Astrocyte of the spinal cord (primary cell): ENCODE results near the gene ACOX3.

Experiments
- DNase-seq: peaks from one replicate; pipeline ENCODE4 v3.0.0; 2011; ENCODE audit warnings: low read depth, low spot score
- H3K4me3 ChIP-seq: 2 replicates; pipeline ENCODE4 v1.5.1; 2011; ENCODE audit warnings: low read depth, mild to moderate bottlenecking, low read length, moderate library complexity
- CTCF ChIP-seq: IDR thresholded peaks from 2 replicates; pipeline ENCODE4 v1.5.1; 2012; ENCODE audit warnings: low read depth, mild to moderate bottlenecking, low read length, inconsistent platforms
- in situ Hi-C: cut with HindIII; loops from 2 replicates; pipeline ENCODE4 v1.10.0; 2017; ENCODE audit warnings: low sequenced_read_pairs

ACOX3 gene

GRCh38 chr4:8377103-8378075 lies 63.1 kb downstream of the ACOX3 start:
- in situ Hi-C loops = no loop called here
- no peak overlapping the region for H3K4me3 ChIP-seq

GRCh38 chr4:8376361-8377102 lies 64.0 kb downstream of the ACOX3 start:
- peak; percentile 54 for DNase-seq
- no peak for TF ChIP-seq CTCF
- in situ Hi-C loops = no loop called here
- no peak overlapping the region for H3K4me3 ChIP-seq

More at GRCh38 chr4:8377103-8378075, 63.1 kb downstream of the ACOX3 start:
- DNase-seq = no peak
- no peak for TF ChIP-seq CTCF

GRCh38 chr4:8374851-8375649 lies 65.5 kb downstream of the ACOX3 start:
- in situ Hi-C loops = no loop called here
- H3K4me3 ChIP-seq = no peak overlapping the region
- DNase-seq = no peak
- TF ChIP-seq CTCF = no peak

GRCh38 chr4:8373973-8374545 lies 66.5 kb downstream of the ACOX3 start:
- no peak overlapping the region for H3K4me3 ChIP-seq
- no peak for DNase-seq
- no peak for TF ChIP-seq CTCF
- in situ Hi-C loops = no loop called here

- TF ChIP-seq CTCF = no peak
- in situ Hi-C loops = no loop called here
- DNase-seq = no peak
- H3K4me3 ChIP-seq = no peak overlapping the region
Measured at GRCh38 chr4:8373270-8373972, 67.1 kb downstream of the ACOX3 start.
